Neural cell (in vitro differentiated cells): ENCODE measurements around the gene TIMM22.

ENCODE experiments used
- CTCF ChIP-seq: fragments of 450-650 bp; IDR thresholded peaks from 2 replicates; pipeline ENCODE4 v1.5.1; 2014; ENCODE audit warnings: antibody characterized with exemption, mild to moderate bottlenecking, moderate library complexity; ENCODE audit not compliant: poor library complexity, severe bottlenecking
- TAF1 ChIP-seq: IDR thresholded peaks from 2 replicates; pipeline ENCODE4 v1.6.1; 2012; ENCODE audit warnings: low read depth

DNA sequence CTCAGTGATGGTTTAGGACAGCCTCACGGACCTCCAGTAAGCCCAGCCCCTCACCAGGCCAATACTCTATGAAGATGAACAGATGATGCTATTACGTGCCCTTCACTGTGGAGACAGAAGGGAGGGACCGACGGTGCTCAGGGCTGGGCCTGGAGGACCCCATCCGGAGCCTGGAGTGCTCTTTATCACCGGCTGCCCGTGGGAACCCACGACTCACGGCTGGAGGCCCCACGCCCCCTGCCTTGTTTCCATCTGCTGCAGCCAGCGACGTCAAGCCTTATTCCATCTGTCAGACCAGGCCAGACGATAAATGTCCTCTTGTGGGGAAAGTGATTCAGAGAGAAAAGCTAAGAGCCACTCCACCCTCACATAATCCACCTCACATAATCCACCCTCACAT is 4.0 kb upstream of the TIMM22 start:
- no peak for TF ChIP-seq CTCF
- TF ChIP-seq TAF1 = no peak
